Measurements from ENCODE around the gene SPDYE6.

- TF ChIP-seq POLR2A (IDR thresholded peaks at IDR 0.05) = no peak
- TF ChIP-seq CTCF (IDR thresholded peaks at IDR 0.05) = no peak
- TF ChIP-seq EP300 (IDR thresholded peaks at IDR 0.05) = no peak
- TF ChIP-seq POLR2AphosphoS5 (IDR thresholded peaks at IDR 0.05) = no peak
Measured at GRCh38 chr7:102320181-102320580, 36.1 kb downstream of the SPDYE6 start.
